IPS-20b (cell line): ENCODE results near the gene MAP2K5.
A peak's percentile ranks its signal among the peaks of the same experiment; 100 is the strongest.

ENCODE experiments used
- H3K27ac ChIP-seq: one replicate; pipeline ENCODE4 v1.5.1; 2013; ENCODE audit warnings: low read length
- H3K27me3 ChIP-seq: 2 replicates; pipeline ENCODE4 v1.6.1; 2013; ENCODE audit warnings: mild to moderate bottlenecking, low read length, inconsistent platforms; ENCODE audit not compliant: insufficient read depth
- H3K36me3 ChIP-seq: 2 replicates; pipeline ENCODE4 v1.6.1; 2013; ENCODE audit warnings: low read depth, mild to moderate bottlenecking, inconsistent platforms, low read length, moderate library complexity; ENCODE audit not compliant: insufficient read depth
- H3K4me1 ChIP-seq: 2 replicates; pipeline ENCODE4 v1.6.1; 2013; ENCODE audit warnings: mild to moderate bottlenecking, control low read depth, inconsistent platforms, low read length, moderate library complexity; ENCODE audit not compliant: insufficient read depth
- H3K4me3 ChIP-seq: 2 replicates; pipeline ENCODE4 v1.5.1; 2013; ENCODE audit warnings: mild to moderate bottlenecking, low read length, inconsistent platforms
- H3K9ac ChIP-seq: 2 replicates; pipeline ENCODE4 v1.6.1; 2013; ENCODE audit warnings: low read depth, mild to moderate bottlenecking, inconsistent platforms, low read length, moderate library complexity
- H3K9me3 ChIP-seq: 2 replicates; pipeline ENCODE4 v1.6.1; 2013; ENCODE audit warnings: mild to moderate bottlenecking, low read depth, low read length, inconsistent platforms; ENCODE audit not compliant: insufficient read depth

Gene MAP2K5

DNA sequence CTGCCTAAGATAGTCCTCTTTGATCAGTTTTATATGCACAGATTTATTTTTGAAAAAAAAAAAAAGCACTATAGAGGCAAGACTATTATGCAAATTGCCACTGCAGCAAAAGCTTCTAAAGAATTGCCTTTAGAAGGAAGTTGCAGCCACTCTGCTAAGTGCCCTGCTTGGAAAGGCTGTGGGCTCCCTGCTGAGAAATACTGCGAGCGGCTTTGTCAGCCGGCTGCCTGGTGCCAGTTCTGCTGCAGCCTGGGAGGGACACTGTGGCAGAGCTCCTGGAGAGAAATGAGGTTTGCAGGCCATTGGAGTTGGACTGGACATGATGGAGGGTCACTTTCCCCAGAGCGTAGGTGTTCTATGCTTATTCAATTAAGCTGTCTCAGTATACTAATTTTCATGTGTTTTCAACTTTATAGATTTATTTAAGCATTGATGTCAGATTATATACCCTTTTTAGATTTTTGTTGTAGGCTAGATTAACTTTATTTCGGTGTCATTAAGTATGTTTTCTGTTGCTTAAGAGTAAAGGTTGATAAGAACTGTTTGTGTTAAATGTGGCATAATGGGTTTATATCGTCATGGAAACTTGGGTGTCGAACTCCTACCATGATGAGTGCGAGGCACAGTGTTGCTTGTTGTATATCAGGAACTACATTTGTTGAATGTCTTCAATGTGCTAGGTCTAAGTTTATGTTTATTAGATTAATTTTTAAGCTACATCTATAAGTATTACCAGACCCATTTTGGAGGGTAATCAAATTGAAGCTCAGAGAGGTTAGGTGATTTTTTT, 6.6 kb downstream of the MAP2K5 start:
- Histone ChIP-seq H3K4me1 (peaks cover 23% of the 10 kb centered on the region), H3K9ac (peak overlapping the region; percentile 27; the same call in 1 of the 2 replicates), H3K27me3 (no peaks in the 10 kb centered on the region), H3K36me3 (peaks cover 15% of the 10 kb centered on the region), H3K27ac (peak overlapping the region; percentile 23), H3K9me3 (no peaks in the 10 kb centered on the region), H3K4me3 (peak overlapping the region; percentile 52)

DNA sequence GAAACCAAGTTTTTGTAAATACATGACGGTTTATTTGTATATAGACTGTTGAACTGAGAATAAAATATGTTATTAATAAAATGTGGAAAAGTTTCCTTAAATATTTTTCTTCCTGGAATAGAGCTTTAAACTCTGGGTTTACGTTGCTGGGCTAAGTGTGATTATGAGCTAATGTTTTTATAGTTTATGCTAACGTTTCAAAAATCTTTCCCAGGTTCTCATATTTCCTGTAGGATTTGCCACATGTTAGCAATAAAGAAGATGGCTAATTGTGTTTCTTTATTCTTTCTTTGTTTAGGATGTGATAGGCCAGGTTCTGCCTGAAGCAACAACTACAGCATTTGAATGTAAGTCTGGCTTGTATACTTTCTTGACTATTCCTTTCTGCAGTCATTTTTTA, 7.2 kb downstream of the MAP2K5 start:
- peaks cover 23% of the 10 kb centered on the region for H3K4me1 ChIP-seq
- peaks cover 15% of the 10 kb centered on the region for H3K36me3 ChIP-seq
- H3K9me3 ChIP-seq = no peaks in the 10 kb centered on the region
- no peak overlapping the region; the same call in 1 of the 2 replicates for H3K9ac ChIP-seq
- no peak overlapping the region for H3K4me3 ChIP-seq
- H3K27ac ChIP-seq = no peak overlapping the region
- H3K27me3 ChIP-seq = no peaks in the 10 kb centered on the region

DNA sequence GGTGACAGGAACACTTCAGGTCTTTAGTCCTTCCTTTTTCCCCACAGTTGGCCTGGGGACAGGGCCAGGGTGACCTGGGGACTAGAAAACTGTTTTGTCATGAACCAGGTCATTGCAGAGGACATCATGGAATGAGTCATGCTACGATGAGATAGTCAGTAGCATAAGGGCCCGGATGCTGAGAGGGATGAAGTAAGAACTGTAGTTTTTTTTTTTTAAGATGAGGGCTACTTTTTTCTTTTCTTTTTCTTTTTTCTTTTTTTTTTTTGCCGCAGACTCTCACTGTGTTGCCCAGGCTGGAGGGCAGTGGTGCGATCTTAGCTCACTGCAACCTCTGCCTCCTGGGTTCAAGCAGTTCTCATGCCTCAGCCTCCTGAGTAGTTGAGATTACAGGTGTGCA, 8.0 kb downstream of the MAP2K5 start:
- Histone ChIP-seq H3K4me1 (peaks cover 23% of the 10 kb centered on the region), H3K27me3 (no peaks in the 10 kb centered on the region), H3K9ac (no peak overlapping the region), H3K36me3 (peaks cover 15% of the 10 kb centered on the region), H3K4me3 (no peak overlapping the region), H3K9me3 (no peaks in the 10 kb centered on the region), H3K27ac (no peak overlapping the region)

DNA sequence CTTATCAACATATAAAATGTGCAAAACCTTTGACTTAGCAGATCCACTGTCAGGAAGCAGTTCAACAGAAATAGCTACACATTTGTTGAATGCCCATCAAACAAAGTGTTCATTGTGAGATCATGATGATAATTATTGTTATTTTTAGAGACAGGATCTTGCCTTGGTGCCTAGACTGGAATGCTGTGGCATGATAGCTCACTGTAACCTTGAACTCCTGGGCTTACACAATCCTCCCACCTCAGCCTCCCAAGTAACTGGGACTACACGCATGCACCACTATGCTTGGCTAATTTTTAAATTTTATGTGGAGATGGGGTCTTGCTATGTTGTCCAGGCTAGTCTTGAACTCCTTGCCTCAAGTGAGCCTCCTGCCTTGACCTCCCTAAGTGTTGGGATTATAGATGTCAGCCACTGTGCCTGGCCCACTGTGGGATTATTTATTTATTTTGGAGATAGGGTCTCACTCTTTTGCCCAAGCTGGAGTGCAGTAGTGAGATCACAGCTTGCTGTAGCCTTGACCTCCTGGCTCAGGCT, 8.8 kb downstream of the MAP2K5 start:
- Histone ChIP-seq H3K36me3 (peaks cover 12% of the 10 kb centered on the region), H3K27ac (no peak overlapping the region), H3K9ac (no peak overlapping the region), H3K27me3 (no peaks in the 10 kb centered on the region), H3K4me1 (peaks cover 23% of the 10 kb centered on the region), H3K4me3 (no peak overlapping the region), H3K9me3 (no peaks in the 10 kb centered on the region)

DNA sequence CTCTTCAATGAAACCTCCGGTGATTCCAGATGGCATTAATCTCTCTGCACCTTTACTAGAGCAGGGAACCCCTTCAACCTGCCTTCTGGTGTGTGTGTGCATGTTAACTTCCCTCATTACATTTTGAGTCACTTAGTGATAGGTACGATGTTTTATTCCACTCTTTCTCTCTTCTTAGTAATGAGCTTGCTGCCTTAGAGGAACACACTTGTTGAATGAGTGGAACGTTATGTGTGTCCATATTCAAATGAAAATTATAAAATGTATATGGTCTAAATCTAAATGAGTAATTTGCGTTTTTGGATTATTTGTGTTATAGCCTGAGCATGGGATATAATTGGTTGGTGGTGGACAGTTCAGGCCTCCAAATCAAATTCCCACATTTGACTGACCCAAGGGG, 12.1 kb downstream of the MAP2K5 start:
- no peaks in the 10 kb centered on the region for H3K9me3 ChIP-seq
- no peak overlapping the region for H3K27ac ChIP-seq
- H3K27me3 ChIP-seq = no peaks in the 10 kb centered on the region
- no peak overlapping the region for H3K9ac ChIP-seq
- H3K36me3 ChIP-seq = peaks cover 10% of the 10 kb centered on the region
- peaks cover 3% of the 10 kb centered on the region; the same call in 1 of the 2 replicates for H3K4me1 ChIP-seq
- no peak overlapping the region for H3K4me3 ChIP-seq

DNA sequence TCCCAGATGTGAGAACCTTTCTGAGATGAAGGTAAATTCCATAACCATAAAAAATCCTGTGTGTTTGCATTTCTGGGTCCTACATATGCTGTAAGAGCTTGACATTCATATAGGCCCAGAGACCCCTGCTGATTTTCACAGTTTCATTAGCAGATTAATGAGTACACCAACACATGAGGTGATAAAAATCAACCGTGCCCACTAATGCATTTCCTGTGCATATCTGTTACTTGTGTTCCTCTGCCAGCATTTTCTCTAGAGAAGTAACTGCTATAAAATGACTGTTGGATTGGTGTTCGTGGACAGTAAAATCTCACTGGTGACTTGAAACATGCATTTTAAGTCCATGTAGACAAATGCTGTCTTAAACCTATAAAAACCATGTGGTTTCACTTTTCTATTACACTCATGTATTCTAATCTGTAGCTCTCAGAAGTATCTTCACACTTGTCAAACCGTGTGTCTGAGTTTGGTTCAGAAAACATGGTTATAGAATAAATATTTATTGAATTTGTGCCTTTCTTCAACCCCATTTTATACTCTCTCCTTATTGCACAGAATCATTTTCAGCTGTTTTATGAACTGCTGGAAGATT, 14.6 kb downstream of the MAP2K5 start:
- H3K27ac ChIP-seq = no peak overlapping the region
- no peaks in the 10 kb centered on the region for H3K9me3 ChIP-seq
- peaks cover 3% of the 10 kb centered on the region; the same call in 1 of the 2 replicates for H3K36me3 ChIP-seq
- no peaks in the 10 kb centered on the region for H3K27me3 ChIP-seq
- no peak overlapping the region for H3K4me3 ChIP-seq
- H3K4me1 ChIP-seq = no peaks in the 10 kb centered on the region
- H3K9ac ChIP-seq = no peak overlapping the region

DNA sequence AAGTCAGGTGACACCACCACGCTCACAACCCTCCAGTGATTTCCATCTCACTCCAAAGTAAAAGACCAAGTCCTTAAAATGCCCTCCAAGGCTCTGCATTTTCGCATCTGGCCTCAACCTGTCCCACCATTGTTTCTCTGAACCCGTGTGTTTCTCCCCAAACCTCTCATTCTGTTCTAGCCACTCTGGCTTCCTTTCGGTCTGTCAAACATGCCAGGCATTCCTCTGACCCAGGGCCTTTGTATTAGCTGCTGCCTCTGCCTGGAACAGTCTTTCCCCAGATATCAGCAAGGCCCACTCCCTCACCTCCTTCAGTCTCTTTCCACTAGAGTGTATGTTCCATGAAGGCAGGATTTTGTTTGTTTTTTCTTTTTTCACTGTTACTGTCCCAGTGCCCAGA, 16.0 kb downstream of the MAP2K5 start:
- Histone ChIP-seq H3K9me3 (no peaks in the 10 kb centered on the region), H3K27me3 (no peaks in the 10 kb centered on the region), H3K9ac (no peak overlapping the region), H3K36me3 (peaks cover 3% of the 10 kb centered on the region; the same call in 1 of the 2 replicates), H3K4me1 (no peaks in the 10 kb centered on the region), H3K27ac (no peak overlapping the region), H3K4me3 (no peak overlapping the region)

DNA sequence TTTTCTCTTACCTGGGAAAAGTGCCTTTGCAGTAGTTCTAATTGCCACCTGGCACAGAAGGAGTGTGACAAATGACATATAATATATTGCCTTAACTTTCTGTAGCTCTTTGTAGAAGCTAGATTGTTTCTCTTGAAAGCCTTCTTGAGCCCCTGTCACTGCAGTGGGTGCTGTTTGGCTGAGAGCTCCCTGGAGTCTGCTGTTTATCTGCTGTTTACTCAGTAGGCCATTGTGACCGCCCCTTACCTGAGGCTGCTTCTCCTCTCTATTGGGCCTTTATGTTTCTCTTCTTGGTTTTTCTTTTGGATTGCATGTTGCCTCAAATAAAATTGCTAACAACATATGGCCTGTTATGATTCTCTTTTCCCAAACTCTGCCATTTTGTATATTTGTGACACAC, 16.7 kb downstream of the MAP2K5 start:
- no peak overlapping the region for H3K27ac ChIP-seq
- no peak overlapping the region for H3K9ac ChIP-seq
- no peaks in the 10 kb centered on the region for H3K9me3 ChIP-seq
- peaks cover 3% of the 10 kb centered on the region; the same call in 1 of the 2 replicates for H3K36me3 ChIP-seq
- H3K4me1 ChIP-seq = peaks cover 2% of the 10 kb centered on the region; the same call in 1 of the 2 replicates
- H3K4me3 ChIP-seq = no peak overlapping the region
- H3K27me3 ChIP-seq = no peaks in the 10 kb centered on the region

DNA sequence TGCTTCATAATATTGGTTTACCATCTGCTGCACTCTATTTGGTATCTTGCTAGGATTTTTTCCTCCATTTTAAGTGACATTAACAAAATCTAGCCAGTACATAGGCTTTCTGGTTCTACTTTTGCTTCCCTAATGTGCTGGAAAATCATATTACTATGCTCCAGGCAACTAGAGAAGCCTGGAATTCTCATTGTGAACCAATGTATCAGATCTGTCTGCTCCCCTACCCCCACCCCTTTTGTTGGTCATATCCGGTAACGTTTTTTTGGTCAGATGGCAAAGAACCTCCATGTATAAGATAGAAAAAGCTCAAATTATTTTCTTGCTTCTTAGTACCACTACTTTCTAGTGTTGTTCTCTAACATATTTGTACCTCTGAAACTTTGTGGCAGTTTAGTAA, 17.1 kb downstream of the MAP2K5 start:
- Histone ChIP-seq H3K27ac (no peak overlapping the region), H3K36me3 (peaks cover 3% of the 10 kb centered on the region; the same call in 1 of the 2 replicates), H3K27me3 (no peaks in the 10 kb centered on the region), H3K9me3 (no peaks in the 10 kb centered on the region), H3K9ac (no peak overlapping the region), H3K4me3 (no peak overlapping the region), H3K4me1 (peaks cover 3% of the 10 kb centered on the region; the same call in 1 of the 2 replicates)

DNA sequence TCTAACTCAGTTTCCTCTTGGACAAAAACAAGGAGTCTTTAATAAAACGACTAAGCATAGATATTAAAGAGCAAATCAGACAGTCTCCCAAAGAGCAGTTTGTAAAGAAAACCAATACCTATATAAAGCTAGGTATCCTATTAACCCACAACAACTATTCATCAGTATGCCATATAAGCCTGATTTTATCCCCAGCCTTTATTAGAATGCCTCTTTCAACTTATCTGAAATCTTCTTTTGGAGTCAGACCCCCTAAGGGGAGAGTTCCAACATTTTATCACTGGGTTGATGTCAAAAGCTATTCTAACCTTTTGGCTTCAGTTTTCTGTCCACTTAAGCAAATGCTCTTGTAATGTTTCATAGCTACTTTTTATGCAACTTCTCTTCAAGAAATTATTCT, 17.8 kb downstream of the MAP2K5 start:
- H3K4me1 ChIP-seq = peaks cover 3% of the 10 kb centered on the region; the same call in 1 of the 2 replicates
- H3K9me3 ChIP-seq = no peaks in the 10 kb centered on the region
- no peak overlapping the region for H3K9ac ChIP-seq
- peaks cover 3% of the 10 kb centered on the region; the same call in 1 of the 2 replicates for H3K36me3 ChIP-seq
- no peak overlapping the region for H3K4me3 ChIP-seq
- H3K27ac ChIP-seq = no peak overlapping the region
- H3K27me3 ChIP-seq = no peaks in the 10 kb centered on the region

DNA sequence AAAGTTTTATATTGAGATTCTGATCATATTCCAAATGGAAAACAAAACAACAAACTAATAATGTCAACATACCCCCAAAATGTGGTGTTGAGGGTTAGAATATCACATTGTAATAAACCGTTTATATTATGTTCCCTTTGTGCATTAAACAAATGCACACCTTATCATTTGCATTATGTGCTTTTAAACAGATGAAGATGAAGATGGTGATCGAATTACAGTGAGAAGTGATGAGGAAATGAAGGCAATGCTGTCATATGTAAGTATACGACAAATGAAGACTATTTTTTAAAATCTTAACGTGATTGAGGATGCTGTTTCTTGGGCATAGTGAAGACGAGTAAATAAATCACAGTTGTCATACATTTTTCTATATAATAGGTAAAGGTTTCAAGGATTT, 20.6 kb downstream of the MAP2K5 start:
- Histone ChIP-seq H3K9me3 (no peaks in the 10 kb centered on the region), H3K27ac (no peak overlapping the region), H3K4me1 (peaks cover 3% of the 10 kb centered on the region; the same call in 1 of the 2 replicates), H3K4me3 (no peak overlapping the region), H3K9ac (no peak overlapping the region), H3K27me3 (no peaks in the 10 kb centered on the region), H3K36me3 (no peaks in the 10 kb centered on the region)
